Muscle of leg (tissue), 11 donors: ENCODE results near the gene PTGFRN. TPM values are rescaled to one million over a fixed set of nuclear protein-coding genes. Genes with fewer than 3 reads are reported as not detected.

Experiments used
- DNase-seq: peaks from one replicate; pipeline ENCODE4 v3.0.0; 2013
- H3K27ac ChIP-seq: one replicate; pipeline ENCODE4 v1.5.1; 2013; ENCODE audit warnings: mild to moderate bottlenecking, low read length, control low read depth
- H3K27me3 ChIP-seq: one replicate; pipeline ENCODE4 v1.6.1; 2013; ENCODE audit warnings: low read length; ENCODE audit not compliant: control insufficient read depth, insufficient read depth
- H3K36me3 ChIP-seq: one replicate; pipeline ENCODE4 v1.6.1; 2013; ENCODE audit warnings: low read length; ENCODE audit not compliant: control insufficient read depth, insufficient read depth
- H3K4me1 ChIP-seq: one replicate; pipeline ENCODE4 v1.6.1; 2013; ENCODE audit warnings: low read length; ENCODE audit not compliant: control insufficient read depth, insufficient read depth
- H3K4me3 ChIP-seq: one replicate; pipeline ENCODE4 v1.5.1; 2013; ENCODE audit warnings: low read length, control low read depth
- H3K9me3 ChIP-seq: replicated peaks from 2 replicates; pipeline ENCODE4 v1.6.1; 2013; ENCODE audit warnings: low read depth, low read length; ENCODE audit not compliant: control insufficient read depth
- WGBS: methylation state at CpG from one replicate; pipeline ENCODE4 v1.1.5; 2013; ENCODE audit warnings: missing lambda C conversion rate; ENCODE audit not compliant: insufficient coverage; 5-methylcytosine and 5-hydroxymethylcytosine counted together
- polyA plus RNA-seq, 8 donors: library from polyadenylated mRNA; unstranded; fragments of 120-200 nt; gene quantifications; one replicate each; pipeline versions ENCODE4 v1.2.1 to v1.2.3, GENCODE V29; 2013; ENCODE audit warnings: inconsistent platforms in 1 of 8, low replicate concordance in 1 of 8; ENCODE audit not compliant: insufficient read length in 8 of 8, insufficient read depth in 1 of 8
- total RNA-seq: library from RNA; stranded (reverse); fragments of 120-200 nt; gene quantifications from one replicate; pipeline ENCODE4 v1.2.4, GENCODE V29; 2013

PTGFRN gene
- total and polyA plus RNA-seq, 9 donors: 74.1 to 157 (median 127) TPM

GRCh38 chr1:117026361-117026760 lies 116.6 kb downstream of the PTGFRN start:
- peak; percentile 41 for DNase-seq
- Histone ChIP-seq H3K4me3 (no peak overlapping the region), H3K27me3 (no peaks in the 10 kb centered on the region), H3K9me3 (no peaks in the 10 kb centered on the region), H3K36me3 (peaks cover 20% of the 10 kb centered on the region), H3K27ac (no peak overlapping the region), H3K4me1 (peaks cover 6% of the 10 kb centered on the region)
- 20% methylated on average over 1 of the region's 6 CpGs for WGBS

- H3K27me3 ChIP-seq: no peaks in the 10 kb centered on the region
- WGBS: no CpG with 5 or more reads among the region's 1 CpG
Observed at GRCh38 chr1:117029685-117030084, 120.0 kb downstream of the PTGFRN start.

GRCh38 chr1:117030271-117030877 lies 120.7 kb downstream of the PTGFRN start:
- Histone ChIP-seq H3K27me3 (no peaks in the 10 kb centered on the region), H3K27ac (no peak overlapping the region), H3K36me3 (peaks cover 17% of the 10 kb centered on the region), H3K4me3 (no peak overlapping the region), H3K4me1 (peaks cover 21% of the 10 kb centered on the region), H3K9me3 (no peaks in the 10 kb centered on the region)
- no CpG with 5 or more reads among the region's 1 CpG for WGBS
- DNase-seq: no peak

More at GRCh38 chr1:117029685-117030084, 120.0 kb downstream of the PTGFRN start:
- Histone ChIP-seq H3K36me3 (peaks cover 17% of the 10 kb centered on the region), H3K4me3 (no peak overlapping the region), H3K9me3 (no peaks in the 10 kb centered on the region), H3K4me1 (peaks cover 17% of the 10 kb centered on the region), H3K27ac (no peak overlapping the region)
- no peak for DNase-seq

- H3K27ac ChIP-seq: no peak overlapping the region
- WGBS: 67% methylated on average over 3 of the region's 3 CpGs
- peaks cover 7% of the 10 kb centered on the region for H3K36me3 ChIP-seq
Observed at GRCh38 chr1:117032266-117032665, 122.5 kb downstream of the PTGFRN start.

GRCh38 chr1:117032681-117033539 lies 123.2 kb downstream of the PTGFRN start:
- H3K4me1 ChIP-seq: peaks cover 19% of the 10 kb centered on the region
- H3K9me3 ChIP-seq: no peaks in the 10 kb centered on the region
- no peak overlapping the region for H3K4me3 ChIP-seq
- H3K27ac ChIP-seq: peak overlapping the region; percentile 40
- 27% methylated on average over 9 of the region's 11 CpGs for WGBS
- H3K27me3 ChIP-seq: no peaks in the 10 kb centered on the region
- peaks cover 7% of the 10 kb centered on the region for H3K36me3 ChIP-seq
- peak; percentile 61 for DNase-seq

More at GRCh38 chr1:117032266-117032665, 122.5 kb downstream of the PTGFRN start:
- H3K4me1 ChIP-seq: peaks cover 19% of the 10 kb centered on the region
- no peak for DNase-seq
- H3K4me3 ChIP-seq: no peak overlapping the region
- H3K27me3 ChIP-seq: no peaks in the 10 kb centered on the region
- no peaks in the 10 kb centered on the region for H3K9me3 ChIP-seq

- Histone ChIP-seq H3K4me3 (no peak overlapping the region), H3K4me1 (peaks cover 19% of the 10 kb centered on the region), H3K27me3 (no peaks in the 10 kb centered on the region), H3K9me3 (no peaks in the 10 kb centered on the region), H3K27ac (peak overlapping the region; percentile 40), H3K36me3 (peaks cover 7% of the 10 kb centered on the region)
- 48% methylated on average over 3 of the region's 7 CpGs for WGBS
- DNase-seq: peak; percentile 61
Observed at GRCh38 chr1:117033772-117034171, 124.1 kb downstream of the PTGFRN start.

GRCh38 chr1:117034791-117035290 lies 125.1 kb downstream of the PTGFRN start:
- H3K27ac ChIP-seq: no peak overlapping the region
- H3K36me3 ChIP-seq: peaks cover 7% of the 10 kb centered on the region
- no CpG with 5 or more reads among the region's 7 CpGs for WGBS
- DNase-seq: no peak
- H3K4me3 ChIP-seq: no peak overlapping the region
- H3K4me1 ChIP-seq: peaks cover 19% of the 10 kb centered on the region
- H3K9me3 ChIP-seq: no peaks in the 10 kb centered on the region
- no peaks in the 10 kb centered on the region for H3K27me3 ChIP-seq

GRCh38 chr1:117036018-117036461 lies 126.3 kb downstream of the PTGFRN start:
- H3K36me3 ChIP-seq: peaks cover 7% of the 10 kb centered on the region
- no peak for DNase-seq
- H3K9me3 ChIP-seq: no peaks in the 10 kb centered on the region
- H3K4me1 ChIP-seq: peaks cover 19% of the 10 kb centered on the region
- 39% methylated on average over 6 of the region's 6 CpGs for WGBS
- no peak overlapping the region for H3K27ac ChIP-seq
- H3K4me3 ChIP-seq: no peak overlapping the region
- H3K27me3 ChIP-seq: no peaks in the 10 kb centered on the region

- Histone ChIP-seq H3K4me1 (peaks cover 16% of the 10 kb centered on the region), H3K9me3 (no peaks in the 10 kb centered on the region), H3K4me3 (no peak overlapping the region), H3K27ac (no peak overlapping the region), H3K36me3 (peaks cover 7% of the 10 kb centered on the region), H3K27me3 (no peaks in the 10 kb centered on the region)
- peak; percentile 23 for DNase-seq
- WGBS: no CpG with 5 or more reads among the region's 1 CpG
Observed at GRCh38 chr1:117037802-117038201, 128.1 kb downstream of the PTGFRN start.

GRCh38 chr1:117038236-117038635 lies 128.5 kb downstream of the PTGFRN start:
- H3K9me3 ChIP-seq: no peaks in the 10 kb centered on the region
- no peaks in the 10 kb centered on the region for H3K27me3 ChIP-seq
- WGBS: 82% methylated on average over 6 of the region's 6 CpGs

More at GRCh38 chr1:117038236-117038635, 128.5 kb downstream of the PTGFRN start:
- DNase-seq: no peak
- Histone ChIP-seq H3K4me1 (peaks cover 12% of the 10 kb centered on the region), H3K36me3 (peaks cover 7% of the 10 kb centered on the region), H3K4me3 (no peak overlapping the region), H3K27ac (no peak overlapping the region)
